D341Med (cell line): ENCODE results near the gene IDH3A.

ENCODE experiments used
- DNase-seq: peaks from one replicate; pipeline ENCODE4 v3.0.0; 2012; ENCODE audit warnings: low spot score

Gene IDH3A

GRCh38 chr15:78168608-78169007 lies 19.4 kb downstream of the IDH3A start:
- DNase-seq = no peak

GRCh38 chr15:78170848-78171773 lies 21.9 kb downstream of the IDH3A start:
- DNase-seq = no peak

- no peak for DNase-seq
Observed at GRCh38 chr15:78171864-78172472, 22.8 kb downstream of the IDH3A start.

GRCh38 chr15:78174401-78174800 lies 25.2 kb downstream of the IDH3A start:
- DNase-seq = no peak

- no peak for DNase-seq
Observed at GRCh38 chr15:78175330-78175729, 26.2 kb downstream of the IDH3A start.

- DNase-seq = peak; percentile 72
Observed at GRCh38 chr15:78177447-78177873, 28.3 kb downstream of the IDH3A start.

GRCh38 chr15:78178064-78178463 lies 28.9 kb downstream of the IDH3A start:
- DNase-seq = no peak

GRCh38 chr15:78179286-78179840 lies 30.2 kb downstream of the IDH3A start:
- DNase-seq = no peak

- no peak for DNase-seq
Observed at GRCh38 chr15:78179906-78180305, 30.7 kb downstream of the IDH3A start.

- DNase-seq = no peak
Observed at GRCh38 chr15:78182336-78182700, 33.2 kb downstream of the IDH3A start.

GRCh38 chr15:78182821-78183220 lies 33.7 kb downstream of the IDH3A start:
- DNase-seq = no peak

GRCh38 chr15:78192826-78193594 lies 43.8 kb downstream of the IDH3A start:
- DNase-seq = no peak

GRCh38 chr15:78193731-78194567 lies 44.8 kb downstream of the IDH3A start:
- no peak for DNase-seq

- no peak for DNase-seq
Observed at GRCh38 chr15:78194568-78194925, 45.4 kb downstream of the IDH3A start.

- DNase-seq = peak; percentile 81
Observed at GRCh38 chr15:78195735-78196201, 46.6 kb downstream of the IDH3A start.

- DNase-seq = peak; percentile 8
Observed at GRCh38 chr15:78197632-78198031, 48.5 kb downstream of the IDH3A start.

- peak; percentile 7 for DNase-seq
Observed at GRCh38 chr15:78200276-78200930, 51.2 kb downstream of the IDH3A start.

- DNase-seq = peak; percentile 17
Observed at GRCh38 chr15:78201281-78202190, 52.4 kb downstream of the IDH3A start.

- DNase-seq = peak; percentile 22
Observed at GRCh38 chr15:78203346-78204225, 54.4 kb downstream of the IDH3A start.
